Caco-2 (cell line): ENCODE data around the gene GPR143. TPM values are rescaled to one million over a fixed set of nuclear protein-coding genes. Genes with fewer than 3 reads are reported as not detected.

ENCODE experiments used
- BruUV-seq: library from RNA; stranded (reverse); fragments of 400-500 nt; replicated peaks from 2 replicates; lab custom pipeline; 2021; lab: Mats Ljungman, UMichigan
- CTCF ChIA-PET: fragments of 300-600 bp; sonication (Branson Sonifier 250); formaldehyde crosslinking; loops from one replicate; lab custom pipeline; 2022; ENCODE audit warnings: antibody characterized with exemption; lab: Charles Lee
- POLR2A ChIA-PET: fragments of 300-600 bp; sonication (Branson Sonifier 250); formaldehyde crosslinking; loops from one replicate; lab custom pipeline; 2022; ENCODE audit warnings: antibody characterized with exemption; lab: Charles Lee
- DNase-seq, 2 experiments: peaks; one replicate each; pipeline versions ENCODE4 v3.0.0 to v3.0.0-alpha.2; 2020 to 2022
- H3K27me3 ChIP-seq: replicated peaks from 2 replicates; pipeline ENCODE4 v1.6.0; 2011; ENCODE audit warnings: low read length; ENCODE audit not compliant: control insufficient read depth, insufficient read depth
- H3K36me3 ChIP-seq: 2 replicates; pipeline ENCODE4 v1.5.1; 2011; ENCODE audit warnings: low read length; ENCODE audit not compliant: control insufficient read depth, insufficient read depth
- H3K4me1 ChIP-seq: fragments of 250-450 bp; sonication (Bioruptor Pico); 2 replicates; pipeline ENCODE4 v1.5.1; 2020; ENCODE audit warnings: mild to moderate bottlenecking
- H3K4me3 ChIP-seq: 2 replicates; pipeline ENCODE4 v1.5.1; 2011; ENCODE audit warnings: low read depth, mild to moderate bottlenecking, control low read depth, low read length
- H3K9me3 ChIP-seq: fragments of 250-450 bp; sonication (Bioruptor Pico); 2 replicates; pipeline ENCODE4 v1.5.1; 2020; ENCODE audit warnings: mild to moderate bottlenecking, moderate library complexity
- H3K27ac Mint-ChIP-seq: one replicate; pipeline ENCODE4 v1.8.0; 2022; ENCODE audit warnings: mixed read lengths; ENCODE audit not compliant: unreplicated experiment
- H3K27me3 Mint-ChIP-seq: one replicate; pipeline ENCODE4 v1.8.0; 2022; ENCODE audit warnings: mixed read lengths; ENCODE audit not compliant: insufficient read depth, unreplicated experiment
- H3K36me3 Mint-ChIP-seq: one replicate; pipeline ENCODE4 v1.8.0; 2022; ENCODE audit warnings: mild to moderate bottlenecking, mixed read lengths; ENCODE audit not compliant: insufficient read depth, unreplicated experiment
- H3K4me1 Mint-ChIP-seq: one replicate; pipeline ENCODE4 v1.8.0; 2022; ENCODE audit warnings: low read depth, mixed read lengths; ENCODE audit not compliant: unreplicated experiment
- H3K4me3 Mint-ChIP-seq: one replicate; pipeline ENCODE4 v1.8.0; 2022; ENCODE audit warnings: mild to moderate bottlenecking, moderate library complexity, mixed read lengths; ENCODE audit not compliant: unreplicated experiment
- H3K9me3 Mint-ChIP-seq: one replicate; pipeline ENCODE4 v1.8.0; 2022; ENCODE audit warnings: mixed read lengths; ENCODE audit not compliant: unreplicated experiment
- CTCF ChIP-seq, 2 experiments: fragments of 200-600 bp in 1 of 2; IDR thresholded peaks; 1 replicate in 1 of 2; 2 replicates in 1 of 2; pipeline versions ENCODE4 v1.5.1 to v1.8.0; 2011 to 2022; ENCODE audit warnings: antibody characterized with exemption in 1 of 2, control low read depth in 1 of 2, inconsistent platforms in 1 of 2, low read depth in 1 of 2, low read length in 1 of 2, mild to moderate bottlenecking in 1 of 2, moderate library complexity in 1 of 2; ENCODE audit not compliant: insufficient read depth in 1 of 2, severe bottlenecking in 1 of 2, unreplicated experiment in 1 of 2
- intact Hi-C: fragments of 100-400 bp; cut with micrococcal nuclease; formaldehyde crosslinking; loops from one replicate; pipeline ENCODE4 v1.10.0; 2022; ENCODE audit not compliant: unreplicated experiment
- total RNA-seq: library from RNA; stranded (reverse); gene quantifications from 2 replicates; pipeline ENCODE4 v1.2.3, GENCODE V29; 2022

Gene GPR143
- total RNA-seq, 1 experiment from 2014 or later = 8.0 TPM

- H3K9me3 Mint-ChIP-seq = no peaks in the 10 kb centered on the region
- intact Hi-C loops = no loop called here
- H3K36me3 Mint-ChIP-seq = peaks cover 58% of the 10 kb centered on the region
- no peaks in the 10 kb centered on the region for H3K27me3 Mint-ChIP-seq
- Histone ChIP-seq H3K4me1 (no peaks in the 10 kb centered on the region), H3K9me3 (no peaks in the 10 kb centered on the region), H3K4me3 (no peak overlapping the region), H3K36me3 (no peaks in the 10 kb centered on the region), H3K27me3 (no peaks in the 10 kb centered on the region)
- no TSS peak for BruUV-seq
- no peak overlapping the region for H3K27ac Mint-ChIP-seq
- TF ChIP-seq CTCF (IDR thresholded peaks at IDR 0.05; ENCODE audit: insufficient read depth in 1 of 2, low read depth in 1 of 2, low read length in 1 of 2, severe bottlenecking in 1 of 2, unreplicated experiment in 1 of 2) = no peak
- ChIA-PET CTCF (no interaction called here), POLR2A (interaction anchor here (0.6 kb wide), 1 partner anchor 348 kb away, joined by 3 read pairs; no protein-coding TSS in a partner anchor)
- DNase-seq = no peak
- no peaks in the 10 kb centered on the region for H3K4me1 Mint-ChIP-seq
- no peak overlapping the region for H3K4me3 Mint-ChIP-seq
These were observed 63.9 kb downstream of the GPR143 start for GRCh38 chrX:9701790-9702189.

GRCh38 chrX:9700555-9700954 lies 65.1 kb downstream of the GPR143 start:
- POLR2A ChIA-PET = no interaction called here
- intact Hi-C loops = no loop called here

GRCh38 chrX:9698576-9698975 lies 67.1 kb downstream of the GPR143 start:
- intact Hi-C loops = no loop called here
- Mint-ChIP-seq H3K36me3 (peaks cover 61% of the 10 kb centered on the region), H3K27me3 (no peaks in the 10 kb centered on the region), H3K4me3 (no peak overlapping the region), H3K27ac (no peak overlapping the region), H3K4me1 (no peaks in the 10 kb centered on the region), H3K9me3 (no peaks in the 10 kb centered on the region)
- DNase-seq = no peak
- no TSS peak for BruUV-seq
- Histone ChIP-seq H3K4me1 (no peaks in the 10 kb centered on the region), H3K36me3 (0 out of 2 replicates have a peak, but pooled peaks cover 1% of the 10 kb centered on the region), H3K27me3 (no peaks in the 10 kb centered on the region), H3K9me3 (no peaks in the 10 kb centered on the region), H3K4me3 (no peak overlapping the region)
- POLR2A ChIA-PET = no interaction called here
- CTCF ChIA-PET = no interaction called here
- no peak for TF ChIP-seq CTCF (IDR thresholded peaks at IDR 0.05; ENCODE audit: insufficient read depth in 1 of 2, low read depth in 1 of 2, low read length in 1 of 2, severe bottlenecking in 1 of 2, unreplicated experiment in 1 of 2)

More at GRCh38 chrX:9700555-9700954, 65.1 kb downstream of the GPR143 start:
- CTCF ChIA-PET = no interaction called here
- H3K27ac Mint-ChIP-seq = no peak overlapping the region
- H3K4me1 ChIP-seq = no peaks in the 10 kb centered on the region
- no peaks in the 10 kb centered on the region for H3K27me3 ChIP-seq
- TF ChIP-seq CTCF (IDR thresholded peaks at IDR 0.05; ENCODE audit: insufficient read depth in 1 of 2, low read depth in 1 of 2, low read length in 1 of 2, severe bottlenecking in 1 of 2, unreplicated experiment in 1 of 2) = no peak
- H3K36me3 Mint-ChIP-seq = peaks cover 58% of the 10 kb centered on the region
- H3K4me1 Mint-ChIP-seq = no peaks in the 10 kb centered on the region
- H3K36me3 ChIP-seq = no peaks in the 10 kb centered on the region
- no peak overlapping the region for H3K4me3 ChIP-seq
- H3K9me3 Mint-ChIP-seq = no peaks in the 10 kb centered on the region
- no TSS peak for BruUV-seq
- H3K27me3 Mint-ChIP-seq = no peaks in the 10 kb centered on the region
- no peak overlapping the region for H3K4me3 Mint-ChIP-seq
- DNase-seq = no peak
- no peaks in the 10 kb centered on the region for H3K9me3 ChIP-seq
